NCI-H128 (cell line): ENCODE measurements around the gene LRRC46.

Source experiments
- DNase-seq: peaks from one replicate; lab custom pipeline; 2025; ENCODE audit not compliant: unreplicated experiment; lab: John Stamatoyannopoulos, UW

LRRC46 gene

DNA sequence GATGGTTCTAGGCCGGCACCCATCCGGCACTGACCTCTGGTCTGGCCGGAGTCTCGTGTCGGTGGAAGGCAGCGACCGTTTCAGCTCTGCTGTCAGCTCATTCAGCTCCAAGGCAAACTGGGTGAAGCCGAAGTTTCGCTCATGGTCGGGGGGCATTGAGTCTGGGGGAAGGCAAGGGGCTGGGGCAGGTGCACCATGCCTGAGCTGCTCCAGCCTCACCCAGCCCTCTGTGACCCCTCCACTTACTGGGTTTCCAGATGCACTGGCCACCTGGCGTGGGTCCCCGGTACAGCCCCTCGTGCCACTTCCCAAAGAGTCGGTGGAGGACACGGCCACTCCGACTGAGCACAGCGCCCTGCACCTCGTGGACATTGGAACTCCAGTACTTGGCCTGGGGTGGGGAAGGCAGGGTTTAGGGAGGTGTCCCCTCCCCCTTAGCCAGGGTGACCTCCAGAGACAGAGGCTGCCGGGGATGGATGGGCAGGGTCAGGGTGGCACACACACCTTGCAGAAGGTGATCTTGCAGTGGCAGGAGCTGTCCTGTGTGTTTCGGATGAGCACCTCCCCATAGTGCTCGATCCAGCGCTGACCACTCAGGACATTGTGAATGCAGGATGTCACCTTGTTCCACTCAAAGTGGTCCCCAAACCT is 22.5 kb upstream of the LRRC46 start:
- no peak for DNase-seq

DNA sequence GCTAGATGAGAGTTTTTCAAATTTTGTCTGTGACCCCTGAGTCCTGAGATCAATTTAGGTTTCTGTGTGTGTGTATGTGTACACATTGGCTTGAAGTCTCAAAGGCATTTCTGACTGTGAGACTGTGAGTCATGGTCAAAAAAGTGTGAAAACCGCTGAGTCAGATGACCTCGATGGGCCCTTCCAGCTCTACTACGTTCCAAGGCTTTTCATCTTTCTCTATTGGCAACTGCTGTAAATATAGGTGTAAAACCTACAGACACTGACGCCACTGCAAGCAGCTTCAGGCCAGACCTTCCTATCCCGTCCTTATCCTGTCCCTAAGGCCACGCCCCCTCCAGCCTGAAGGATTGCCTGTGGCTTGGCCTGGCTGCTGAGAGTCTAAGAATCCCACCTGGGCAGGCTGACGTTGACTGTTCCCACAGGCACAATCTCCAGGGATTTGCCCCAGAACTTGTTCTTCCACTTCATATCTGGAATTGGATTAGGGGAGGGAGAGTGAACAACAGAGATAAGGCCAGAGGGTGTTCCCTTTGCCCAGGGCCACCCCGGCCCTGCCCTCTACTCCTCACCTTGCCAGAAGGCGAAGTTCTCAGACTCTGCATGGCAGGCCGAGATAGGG is 21.2 kb upstream of the LRRC46 start:
- no peak for DNase-seq

DNA sequence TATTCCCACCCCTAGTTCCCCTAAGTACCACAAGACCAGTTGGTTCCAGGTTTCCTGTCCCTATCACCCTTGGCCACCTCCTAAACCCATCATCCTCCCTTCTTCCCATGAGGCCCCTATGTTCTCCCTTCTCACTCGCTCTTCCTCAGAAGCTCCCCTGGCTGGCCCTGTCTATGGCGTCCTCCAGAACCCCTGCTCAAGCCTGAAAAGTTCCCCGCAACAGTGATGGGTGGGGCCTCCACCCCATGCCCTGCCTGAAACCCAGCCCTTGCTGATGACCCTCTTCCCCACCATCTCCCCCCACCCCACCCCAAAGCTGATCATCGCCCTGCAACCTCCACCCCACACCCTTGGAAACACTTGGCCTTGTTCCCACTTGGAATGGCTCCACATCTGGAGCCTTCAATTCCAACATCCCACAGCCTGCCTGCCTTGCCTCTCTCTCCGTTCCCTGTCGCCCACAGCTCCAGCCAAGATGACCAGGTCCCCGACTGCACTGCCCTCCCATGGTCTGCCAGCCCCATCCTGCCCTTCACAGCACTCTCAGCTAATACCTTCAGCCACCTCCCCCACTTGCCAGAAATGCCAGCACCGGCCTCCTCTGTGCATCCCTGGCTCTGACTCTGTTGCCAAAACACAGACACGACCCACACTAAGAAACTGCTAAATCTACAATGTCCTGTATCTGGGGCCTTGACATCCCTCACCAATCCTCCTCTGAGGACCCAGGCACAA is 20.4 kb upstream of the LRRC46 start:
- DNase-seq, result no peak

GRCh38 chr17:47811709-47812108 is 19.8 kb upstream of the LRRC46 start:
- no peak for DNase-seq

- DNase-seq, result no peak
Measured at GRCh38 chr17:47812146-47812920, 19.1 kb upstream of the LRRC46 start.

DNA sequence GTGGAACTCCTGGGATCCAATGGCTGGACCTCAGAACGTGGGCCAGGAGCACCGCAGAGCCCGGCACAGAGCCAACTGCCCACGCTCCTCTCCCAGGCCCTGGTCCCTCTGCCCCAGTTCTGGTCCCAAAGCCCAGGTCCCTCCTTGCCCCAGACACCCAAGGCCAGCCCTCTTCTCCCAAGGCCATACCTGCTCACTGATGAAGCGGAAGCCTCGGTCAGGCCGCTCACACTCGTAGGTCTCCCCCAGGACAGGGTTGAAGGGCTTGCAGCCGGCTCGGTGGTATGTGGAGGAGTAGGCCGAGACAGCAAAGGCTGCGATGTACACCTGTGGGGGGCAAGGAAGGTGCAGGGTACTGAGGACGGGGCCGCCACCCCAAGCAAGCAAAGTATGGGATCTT is 18.4 kb upstream of the LRRC46 start:
- no peak for DNase-seq

- DNase-seq, result no peak
Measured at GRCh38 chr17:47813512-47814031, 17.9 kb upstream of the LRRC46 start.

DNA sequence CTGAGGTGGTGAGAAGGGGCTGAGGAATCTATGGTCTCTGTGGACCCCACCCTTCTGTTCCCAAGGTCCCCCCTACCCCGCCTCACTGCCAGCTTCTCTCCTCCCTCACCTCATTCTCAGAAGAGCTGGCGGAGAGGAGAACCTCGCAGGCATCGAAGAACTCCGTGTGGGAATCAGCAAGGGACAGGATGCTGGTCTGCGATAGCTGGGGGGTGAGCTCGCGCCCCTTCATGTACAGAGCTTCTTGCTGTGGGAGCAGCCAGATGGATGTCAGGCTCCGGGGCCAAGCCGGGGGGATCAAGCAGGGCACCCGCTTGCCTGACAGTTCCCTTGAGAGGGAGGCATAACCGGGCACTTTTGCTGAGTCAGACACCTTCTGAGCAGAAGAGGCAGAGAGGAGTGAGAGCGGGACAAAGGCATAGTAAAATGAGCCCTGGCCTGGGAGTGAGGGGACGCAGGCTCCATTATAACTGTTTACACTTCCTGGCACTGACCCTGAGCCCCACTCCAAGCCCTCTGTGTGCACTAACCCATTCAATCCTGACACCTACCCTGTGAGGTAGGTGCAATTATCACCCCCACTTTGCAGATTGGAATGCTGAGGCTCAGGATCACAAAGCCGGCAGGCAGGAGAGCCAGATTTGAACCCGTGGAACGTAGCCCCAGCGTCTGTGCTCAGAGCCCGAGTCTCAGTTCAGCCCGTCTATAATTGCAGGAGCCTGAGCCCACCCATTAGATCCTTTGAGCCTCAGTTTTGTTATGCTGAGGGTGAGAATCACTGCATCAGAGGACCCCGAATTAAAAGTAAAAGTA is 16.2 kb upstream of the LRRC46 start:
- no peak for DNase-seq

DNA sequence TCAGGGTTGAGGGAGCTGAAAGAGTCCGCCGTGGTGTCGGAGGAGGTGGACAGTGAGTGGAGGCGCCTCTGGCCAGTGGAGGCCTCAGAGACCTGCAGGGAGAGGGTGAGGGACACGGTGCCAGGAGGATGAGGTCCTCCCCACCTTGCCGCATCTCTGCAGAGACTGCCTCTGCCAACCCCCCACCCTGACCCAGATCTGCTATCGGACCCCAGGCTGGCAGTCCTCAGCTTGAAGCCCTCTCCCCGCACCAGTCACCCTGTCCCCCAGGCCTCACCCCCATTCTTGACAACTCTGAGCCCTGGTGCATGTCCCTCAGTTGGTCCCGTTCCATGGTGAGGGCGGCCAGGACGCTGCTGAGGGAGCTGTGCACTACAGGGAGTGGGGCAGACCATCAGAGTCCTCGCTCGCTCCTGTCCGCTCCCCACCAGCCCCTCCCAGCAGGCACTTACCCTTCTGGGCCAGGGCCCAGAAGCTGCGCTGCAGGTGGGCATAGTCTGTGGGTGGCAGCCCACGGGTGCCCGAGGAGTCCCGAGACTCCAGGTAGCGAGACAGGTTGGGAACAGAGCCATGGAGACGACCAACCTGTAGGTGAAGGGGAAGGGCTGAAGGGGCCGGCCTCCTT is 15.2 kb upstream of the LRRC46 start:
- DNase-seq, result no peak

DNA sequence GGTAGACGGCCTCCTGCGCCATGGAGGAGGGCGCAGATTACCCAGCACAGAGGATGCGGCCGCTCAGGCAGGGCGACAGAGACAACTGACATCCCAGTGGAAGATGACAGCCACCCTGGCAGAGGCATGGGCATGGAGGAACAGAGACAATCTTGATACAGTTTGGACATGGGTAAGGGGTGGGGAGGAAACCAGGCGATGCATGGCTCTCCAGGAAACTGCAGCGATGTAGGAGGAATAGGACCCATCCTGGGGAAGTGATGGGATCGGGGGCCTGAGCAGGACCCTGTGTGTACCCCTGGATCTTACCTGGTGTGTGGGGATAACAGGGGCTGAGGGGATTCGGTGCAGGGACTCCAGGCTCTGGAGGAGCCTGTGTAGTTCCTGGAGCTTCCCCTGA is 14.5 kb upstream of the LRRC46 start:
- DNase-seq, result no peak

DNA sequence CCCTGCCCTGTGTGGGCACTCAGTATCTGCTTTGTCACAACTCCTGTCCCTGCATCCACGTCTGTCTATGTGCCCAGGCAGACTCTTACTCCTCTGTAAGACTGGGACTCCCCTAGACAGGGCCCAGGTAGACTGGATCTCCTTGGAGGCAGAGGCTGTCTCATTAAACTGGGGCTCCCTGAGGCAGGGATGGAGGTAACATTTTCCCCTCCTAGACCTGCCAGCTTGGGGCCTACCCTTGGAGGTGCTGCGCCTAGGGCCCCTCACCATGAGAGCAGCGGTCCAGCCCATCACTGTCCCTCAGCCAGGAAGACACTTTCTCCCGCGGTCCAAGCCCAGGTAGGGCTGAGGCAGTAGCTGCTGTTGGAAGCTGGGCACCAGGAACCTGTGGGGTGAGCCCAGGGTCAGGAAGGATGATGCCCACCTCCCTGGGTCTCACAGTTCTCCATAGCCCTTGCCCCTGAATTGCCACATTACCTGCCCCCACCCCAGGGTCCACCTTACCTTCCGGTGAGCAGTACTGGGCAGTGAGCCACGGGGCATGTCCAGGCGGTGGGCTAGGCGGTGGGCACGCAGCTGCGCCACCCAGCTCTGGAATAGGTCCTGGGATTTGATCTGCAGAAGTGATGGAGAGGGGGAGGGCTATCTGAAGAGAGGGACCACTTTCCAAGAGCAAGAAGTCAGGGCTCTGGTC is 13.3 kb upstream of the LRRC46 start:
- DNase-seq, result no peak

- no peak for DNase-seq
Measured at GRCh38 chr17:47819475-47819874, 12.0 kb upstream of the LRRC46 start.

- no peak for DNase-seq
Measured at GRCh38 chr17:47820033-47820789, 11.3 kb upstream of the LRRC46 start.

- no peak for DNase-seq
Measured at GRCh38 chr17:47821031-47821423, 10.4 kb upstream of the LRRC46 start.

GRCh38 chr17:47821424-47822391 is 9.8 kb upstream of the LRRC46 start, which contains the start of gene OSBPL7:
Gene OSBPL7, minus strand, starts transcription at chr17:47821794. Its CDS starts 1,516 bp downstream, at chr17:47820278.
- DNase-seq, result peak; percentile 58

DNA sequence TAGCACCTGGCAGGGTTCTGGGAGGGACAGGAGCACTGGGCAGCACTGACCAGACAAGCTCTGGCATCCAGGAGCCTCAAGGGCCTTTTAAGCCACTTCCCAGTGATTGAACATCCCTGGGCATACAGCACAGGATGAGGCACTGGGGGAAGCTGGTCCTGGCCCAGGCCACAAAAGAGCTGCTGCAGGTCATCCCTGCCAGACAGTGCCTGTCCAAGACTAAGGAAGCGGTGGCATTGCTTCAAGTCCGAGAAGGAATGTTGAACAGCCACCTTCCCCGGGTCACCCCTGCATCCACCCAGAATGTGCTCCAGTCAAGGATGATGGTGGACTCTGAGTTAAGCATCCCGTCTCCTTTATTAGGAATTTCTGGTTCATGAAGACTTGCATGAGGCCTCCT is 8.7 kb upstream of the LRRC46 start:
- no peak for DNase-seq

DNA sequence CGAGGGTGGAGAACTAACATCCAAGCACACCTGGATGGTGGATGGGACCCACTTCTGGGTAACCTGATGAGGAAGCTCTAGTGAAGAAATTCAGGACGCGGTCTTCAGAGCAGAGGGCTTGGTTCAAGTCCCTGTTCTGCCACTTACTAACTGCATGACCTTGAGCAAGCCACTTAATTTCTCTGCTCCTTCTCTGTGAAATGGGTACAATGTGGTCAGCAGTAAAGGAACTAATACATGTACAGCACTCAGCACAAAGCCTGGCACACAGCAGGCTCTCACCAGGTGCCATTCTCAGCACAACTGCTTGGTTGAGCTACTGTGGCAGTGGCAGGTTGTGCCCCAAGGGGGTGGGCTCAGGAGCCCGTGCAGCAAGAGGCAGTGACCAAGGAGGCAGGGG is 8.0 kb upstream of the LRRC46 start:
- no peak for DNase-seq

DNA sequence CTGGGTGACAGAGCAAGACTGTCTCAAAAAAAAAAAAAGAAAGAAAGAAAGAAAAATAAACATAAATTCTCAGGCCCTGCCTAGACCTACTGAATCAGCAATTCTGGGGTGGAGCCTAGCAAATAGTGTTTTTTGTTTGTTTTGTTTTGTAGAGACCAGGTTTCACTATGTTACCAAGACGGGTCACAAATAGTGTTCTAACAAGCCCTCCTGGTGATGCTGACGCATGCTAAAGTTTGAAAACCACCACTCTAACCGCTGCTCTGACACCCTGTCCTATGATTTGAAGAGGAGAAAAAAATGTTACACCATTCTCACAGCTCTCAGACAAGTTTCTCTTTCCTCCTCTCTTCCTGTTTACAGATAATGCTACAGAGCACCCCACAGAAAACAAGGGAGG is 1.6 kb upstream of the LRRC46 start:
- no peak for DNase-seq
